Hepatocyte (in vitro differentiated cells): Measurements from ENCODE around the gene MAST3. TPM values are rescaled to one million over a fixed set of nuclear protein-coding genes. Genes with fewer than 3 reads are reported as not detected.

Experiments
- DNase-seq: peaks from one replicate; pipeline ENCODE4 v3.0.0-alpha.2; 2016; ENCODE audit warnings: low spot score
- H2AFZ ChIP-seq: fragments of 200-600 bp; sonication (generic); 2 replicates; pipeline ENCODE4 v1.6.0; 2016; ENCODE audit warnings: antibody characterized with exemption, mild to moderate bottlenecking
- H3K27ac ChIP-seq: fragments of 200-600 bp; sonication (generic); 2 replicates; pipeline ENCODE4 v1.5.1; 2016; ENCODE audit warnings: mild to moderate bottlenecking
- H3K27me3 ChIP-seq: fragments of 200-600 bp; sonication (generic); 2 replicates; pipeline ENCODE4 v1.6.1; 2016
- H3K36me3 ChIP-seq: fragments of 200-600 bp; sonication (generic); replicated peaks from 2 replicates; pipeline ENCODE4 v1.5.1; 2016; ENCODE audit warnings: low read depth; ENCODE audit not compliant: insufficient read depth
- H3K4me1 ChIP-seq: fragments of 200-600 bp; sonication (generic); 2 replicates; pipeline ENCODE4 v1.5.1; 2016; ENCODE audit warnings: mild to moderate bottlenecking, moderate library complexity; ENCODE audit not compliant: insufficient read depth
- H3K4me2 ChIP-seq: fragments of 200-600 bp; sonication (generic); 2 replicates; pipeline ENCODE4 v1.6.0; 2016
- H3K4me3 ChIP-seq: fragments of 200-600 bp; sonication (generic); 2 replicates; pipeline ENCODE4 v1.5.1; 2016; ENCODE audit warnings: mild to moderate bottlenecking
- H3K79me2 ChIP-seq: fragments of 200-600 bp; sonication (generic); 2 replicates; pipeline ENCODE4 v1.6.0; 2017; ENCODE audit warnings: mild to moderate bottlenecking
- H3K9me2 ChIP-seq: fragments of 200-600 bp; sonication (generic); replicated peaks from 2 replicates; pipeline ENCODE4 v1.6.0; 2017; ENCODE audit warnings: mild to moderate bottlenecking; ENCODE audit not compliant: insufficient read depth
- H3K9me3 ChIP-seq: fragments of 200-600 bp; sonication (generic); 2 replicates; pipeline ENCODE4 v1.5.1; 2016; ENCODE audit warnings: low read depth, mild to moderate bottlenecking
- H4K20me1 ChIP-seq: fragments of 200-600 bp; sonication (generic); 2 replicates; pipeline ENCODE4 v1.6.0; 2016; ENCODE audit warnings: mild to moderate bottlenecking; ENCODE audit not compliant: insufficient read depth, poor library complexity, severe bottlenecking
- EZH2 ChIP-seq: fragments of 200-600 bp; sonication (generic); IDR thresholded peaks from 2 replicates; pipeline ENCODE4 v1.6.1; 2016; ENCODE audit warnings: antibody characterized with exemption, mild to moderate bottlenecking, borderline replicate concordance
- EZH2phosphoT487 ChIP-seq: fragments of 200-600 bp; sonication (generic); IDR thresholded peaks from one replicate; pipeline ENCODE4 v1.6.1; 2018; ENCODE audit warnings: antibody characterized with exemption, mild to moderate bottlenecking, low read depth, moderate library complexity; ENCODE audit not compliant: unreplicated experiment, severe bottlenecking
- WGBS: methylation state at CpG from one replicate; pipeline ENCODE4 v1.1.6; 2016; ENCODE audit warnings: low lambda C conversion rate; ENCODE audit errors: missing lambda C conversion rate; 5-methylcytosine and 5-hydroxymethylcytosine counted together
- polyA plus RNA-seq: library from polyadenylated mRNA; unstranded; fragments of >200 nt; fragmentation: Nextera tagmentation; extraction: Ambion mirVana; gene quantifications from 2 replicates; pipeline ENCODE4 v1.2.1, GENCODE V29; 2016
- total RNA-seq: library from RNA; depleted of rRNA; stranded (reverse); fragments of >200 nt; gene quantifications from 2 replicates; pipeline ENCODE4 v1.2.3, GENCODE V29; 2014
- TF ChIP-seq, protein P1 (sequence below): fragments of 200-600 bp; sonication (generic); IDR thresholded peaks from 2 replicates; pipeline ENCODE4 v1.5.1; 2016; ENCODE audit warnings: antibody characterized with exemption, mild to moderate bottlenecking; ENCODE audit not compliant: poor library complexity

Gene MAST3
- total and polyA plus RNA-seq, 2 experiments from 2014 or later = 9.7 to 10.3 TPM

DNA sequence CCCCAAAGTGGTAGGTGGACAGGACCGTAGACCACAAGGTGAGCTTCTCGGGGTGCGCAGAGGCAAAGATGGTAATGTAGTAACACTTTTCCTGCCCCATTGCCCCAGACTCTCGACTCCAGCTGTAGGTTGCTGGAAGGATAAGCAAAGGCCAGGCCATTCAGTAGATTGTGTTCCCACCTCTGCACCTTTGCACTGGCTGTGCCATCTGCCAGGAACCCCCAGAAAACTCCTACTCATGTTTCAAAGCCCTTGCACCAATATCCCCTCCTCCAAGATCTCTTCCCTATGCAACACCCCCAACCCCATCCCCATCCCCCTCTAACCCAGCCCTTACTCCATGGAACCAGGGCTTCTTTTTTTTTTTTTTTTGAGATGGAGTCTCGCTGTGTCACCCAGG lies 29.2 kb upstream of the MAST3 start:
- no peak overlapping the region for H3K27ac ChIP-seq
- H3K4me1 ChIP-seq = no peaks in the 10 kb centered on the region
- no peaks in the 10 kb centered on the region for H3K9me3 ChIP-seq
- no peak overlapping the region for H3K4me2 ChIP-seq
- TF ChIP-seq, protein P1, sequence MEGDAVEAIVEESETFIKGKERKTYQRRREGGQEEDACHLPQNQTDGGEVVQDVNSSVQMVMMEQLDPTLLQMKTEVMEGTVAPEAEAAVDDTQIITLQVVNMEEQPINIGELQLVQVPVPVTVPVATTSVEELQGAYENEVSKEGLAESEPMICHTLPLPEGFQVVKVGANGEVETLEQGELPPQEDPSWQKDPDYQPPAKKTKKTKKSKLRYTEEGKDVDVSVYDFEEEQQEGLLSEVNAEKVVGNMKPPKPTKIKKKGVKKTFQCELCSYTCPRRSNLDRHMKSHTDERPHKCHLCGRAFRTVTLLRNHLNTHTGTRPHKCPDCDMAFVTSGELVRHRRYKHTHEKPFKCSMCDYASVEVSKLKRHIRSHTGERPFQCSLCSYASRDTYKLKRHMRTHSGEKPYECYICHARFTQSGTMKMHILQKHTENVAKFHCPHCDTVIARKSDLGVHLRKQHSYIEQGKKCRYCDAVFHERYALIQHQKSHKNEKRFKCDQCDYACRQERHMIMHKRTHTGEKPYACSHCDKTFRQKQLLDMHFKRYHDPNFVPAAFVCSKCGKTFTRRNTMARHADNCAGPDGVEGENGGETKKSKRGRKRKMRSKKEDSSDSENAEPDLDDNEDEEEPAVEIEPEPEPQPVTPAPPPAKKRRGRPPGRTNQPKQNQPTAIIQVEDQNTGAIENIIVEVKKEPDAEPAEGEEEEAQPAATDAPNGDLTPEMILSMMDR = no peak
- no peak for TF ChIP-seq EZH2
- TF ChIP-seq EZH2phosphoT487 = no peak
- no peak for DNase-seq
- no peaks in the 10 kb centered on the region for H3K79me2 ChIP-seq
- H3K9me2 ChIP-seq = no peaks in the 10 kb centered on the region
- no peak overlapping the region for H2AFZ ChIP-seq
- no peaks in the 10 kb centered on the region for H4K20me1 ChIP-seq
- no peak overlapping the region for H3K4me3 ChIP-seq
- no peaks in the 10 kb centered on the region for H3K36me3 ChIP-seq
- no peaks in the 10 kb centered on the region for H3K27me3 ChIP-seq
- WGBS = 94% methylated on average over 5 of the region's 5 CpGs

GRCh38 chr19:18069383-18069782 lies 28.2 kb upstream of the MAST3 start:
- 89% methylated on average over 13 of the region's 15 CpGs for WGBS
- no peaks in the 10 kb centered on the region for H3K27me3 ChIP-seq
- no peaks in the 10 kb centered on the region for H3K9me2 ChIP-seq
- no peak overlapping the region for H3K4me3 ChIP-seq
- no peak for DNase-seq
- H3K4me1 ChIP-seq = no peaks in the 10 kb centered on the region
- H3K4me2 ChIP-seq = no peak overlapping the region
- H3K9me3 ChIP-seq = no peaks in the 10 kb centered on the region
- no peaks in the 10 kb centered on the region for H3K79me2 ChIP-seq
- H3K36me3 ChIP-seq = no peaks in the 10 kb centered on the region
- no peaks in the 10 kb centered on the region for H4K20me1 ChIP-seq
- no peak overlapping the region for H3K27ac ChIP-seq
- no peak overlapping the region for H2AFZ ChIP-seq
- TF ChIP-seq, protein P1 = no peak
- TF ChIP-seq EZH2phosphoT487 (no peak), EZH2 (no peak)

GRCh38 chr19:18070181-18070580 lies 27.4 kb upstream of the MAST3 start:
- H3K4me2 ChIP-seq = no peak overlapping the region
- H3K27ac ChIP-seq = no peak overlapping the region
- WGBS = 92% methylated on average over 11 of the region's 11 CpGs
- no peaks in the 10 kb centered on the region for H3K36me3 ChIP-seq
- TF ChIP-seq EZH2phosphoT487 = no peak
- TF ChIP-seq, protein P1 = no peak
- TF ChIP-seq EZH2 = no peak
- no peaks in the 10 kb centered on the region for H3K27me3 ChIP-seq
- H3K4me1 ChIP-seq = no peaks in the 10 kb centered on the region
- H2AFZ ChIP-seq = no peak overlapping the region
- H3K4me3 ChIP-seq = no peak overlapping the region
- no peaks in the 10 kb centered on the region for H4K20me1 ChIP-seq
- H3K79me2 ChIP-seq = no peaks in the 10 kb centered on the region
- H3K9me2 ChIP-seq = no peaks in the 10 kb centered on the region
- no peak for DNase-seq
- no peaks in the 10 kb centered on the region for H3K9me3 ChIP-seq

DNA sequence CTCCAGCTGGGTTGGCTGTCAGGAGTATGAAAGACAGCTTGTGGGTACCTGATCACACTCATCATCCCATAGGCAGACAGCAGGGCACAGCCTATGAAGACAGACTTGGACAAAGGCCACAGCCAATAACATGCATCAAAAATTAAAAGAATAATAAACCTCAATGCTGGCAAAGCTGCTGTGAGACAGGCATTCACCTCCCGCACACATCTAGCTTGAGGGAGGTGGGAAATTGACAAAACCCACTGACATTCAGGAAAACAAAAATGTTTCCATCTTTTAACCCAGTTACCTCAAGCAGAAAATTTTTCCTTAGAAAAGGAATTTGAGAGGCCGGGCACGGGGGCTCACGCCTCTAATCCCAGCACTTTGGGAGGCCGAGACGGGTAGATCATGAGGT lies 25.2 kb upstream of the MAST3 start:
- Histone ChIP-seq H3K27ac (no peak overlapping the region), H3K79me2 (no peaks in the 10 kb centered on the region), H3K27me3 (no peaks in the 10 kb centered on the region), H3K9me3 (no peaks in the 10 kb centered on the region), H2AFZ (no peak overlapping the region), H3K9me2 (no peaks in the 10 kb centered on the region), H3K4me1 (no peaks in the 10 kb centered on the region), H3K36me3 (no peaks in the 10 kb centered on the region), H3K4me3 (no peak overlapping the region), H4K20me1 (no peaks in the 10 kb centered on the region), H3K4me2 (no peak overlapping the region)
- TF ChIP-seq EZH2 = no peak
- TF ChIP-seq, protein P1 = no peak
- TF ChIP-seq EZH2phosphoT487 = no peak
- DNase-seq = no peak
- WGBS = 93% methylated on average over 6 of the region's 6 CpGs
